OCI-LY1 (cell line): Measurements from ENCODE around the gene NLRC3.

Experiments used
- CTCF ChIP-seq: fragments of 200-600 bp; sonication (generic), shearing (Covaris generic); IDR thresholded peaks from 2 replicates; pipeline ENCODE4 v1.5.1; 2017; ENCODE audit warnings: mild to moderate bottlenecking, antibody characterized with exemption, low read length, moderate library complexity, mixed read lengths
- EZH2 ChIP-seq: fragments of 200-600 bp; sonication (generic), shearing (Covaris generic); IDR thresholded peaks from 2 replicates; pipeline ENCODE4 v1.8.0; 2017; ENCODE audit warnings: borderline replicate concordance, mixed run types, mild to moderate bottlenecking, antibody characterized with exemption, low read length, moderate library complexity, mixed read lengths

DNA sequence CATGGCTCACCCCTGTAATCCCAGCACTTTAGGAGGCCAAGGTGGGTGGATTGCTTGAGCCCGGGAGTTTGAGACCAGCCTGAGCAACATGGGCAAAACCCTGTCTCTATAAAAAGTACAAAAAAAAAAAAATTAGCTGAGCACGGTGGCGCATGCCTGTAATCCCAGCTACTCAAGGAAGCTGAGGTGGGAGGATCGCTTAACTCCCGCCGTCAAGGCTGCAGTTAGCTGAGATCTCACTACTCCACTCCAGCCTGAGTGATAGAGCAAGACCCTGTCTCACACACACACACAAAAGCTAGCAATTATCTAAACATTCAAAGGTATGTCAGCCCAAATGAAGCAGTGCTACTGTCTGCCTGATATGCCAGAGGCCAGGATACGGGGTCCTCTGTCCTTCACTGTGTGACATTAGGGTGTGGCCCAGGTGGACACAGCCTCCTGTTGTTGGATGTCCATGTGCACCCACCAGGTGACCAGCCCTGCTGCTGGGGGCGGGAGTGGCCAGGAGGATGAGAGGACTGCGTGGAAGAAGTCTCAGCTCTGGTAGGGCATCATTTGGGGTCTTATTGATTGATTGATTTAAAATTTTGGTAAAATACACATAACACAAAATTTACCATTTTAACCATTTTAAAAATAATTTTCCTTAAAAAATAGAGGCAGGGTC, 3.9 kb downstream of the NLRC3 start:
- no peak for TF ChIP-seq CTCF
- no peak for TF ChIP-seq EZH2
